ENCODE measurements around the gene THSD4.

Gene THSD4

DNA sequence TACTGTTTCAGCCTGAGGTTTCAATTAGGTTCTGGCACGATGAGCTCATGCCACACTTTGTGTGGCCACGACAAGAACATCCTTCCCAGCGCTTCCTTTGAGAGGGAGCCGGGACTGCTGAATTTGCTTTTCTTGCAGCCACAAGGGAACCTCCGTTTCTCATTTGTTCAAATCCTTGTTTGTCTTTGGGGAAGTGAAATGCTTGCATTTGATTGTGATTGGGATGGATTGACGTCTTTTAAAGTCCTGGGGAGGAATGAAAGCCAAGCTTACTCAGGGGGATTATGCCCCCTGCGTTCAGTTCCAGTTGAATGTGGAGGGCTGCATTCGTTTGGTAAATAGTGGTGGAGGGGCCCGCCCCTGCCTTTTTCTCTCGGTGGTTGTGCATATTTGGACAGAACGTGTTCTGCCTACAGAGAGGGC lies 277.6 kb downstream of the THSD4 start:
- Histone ChIP-seq H3K4me3 (replicated peaks; ENCODE audit: insufficient read depth, low read length) (no peak overlapping the region), H3K27ac (replicated peaks) (no peak overlapping the region), H3K27me3 (ENCODE audit: insufficient read depth, poor library complexity, severe bottlenecking) (no peaks in the 10 kb centered on the region)
- TF ChIP-seq POLR2AphosphoS5 (IDR thresholded peaks at IDR 0.05; ENCODE audit: low read depth) (no peak), SPI1 (IDR thresholded peaks at IDR 0.05; ENCODE audit: borderline replicate concordance, low read depth) (no peak), GABPA (IDR thresholded peaks at IDR 0.05; ENCODE audit: low read depth) (no peak)
- TF ChIP-seq, protein P1, sequence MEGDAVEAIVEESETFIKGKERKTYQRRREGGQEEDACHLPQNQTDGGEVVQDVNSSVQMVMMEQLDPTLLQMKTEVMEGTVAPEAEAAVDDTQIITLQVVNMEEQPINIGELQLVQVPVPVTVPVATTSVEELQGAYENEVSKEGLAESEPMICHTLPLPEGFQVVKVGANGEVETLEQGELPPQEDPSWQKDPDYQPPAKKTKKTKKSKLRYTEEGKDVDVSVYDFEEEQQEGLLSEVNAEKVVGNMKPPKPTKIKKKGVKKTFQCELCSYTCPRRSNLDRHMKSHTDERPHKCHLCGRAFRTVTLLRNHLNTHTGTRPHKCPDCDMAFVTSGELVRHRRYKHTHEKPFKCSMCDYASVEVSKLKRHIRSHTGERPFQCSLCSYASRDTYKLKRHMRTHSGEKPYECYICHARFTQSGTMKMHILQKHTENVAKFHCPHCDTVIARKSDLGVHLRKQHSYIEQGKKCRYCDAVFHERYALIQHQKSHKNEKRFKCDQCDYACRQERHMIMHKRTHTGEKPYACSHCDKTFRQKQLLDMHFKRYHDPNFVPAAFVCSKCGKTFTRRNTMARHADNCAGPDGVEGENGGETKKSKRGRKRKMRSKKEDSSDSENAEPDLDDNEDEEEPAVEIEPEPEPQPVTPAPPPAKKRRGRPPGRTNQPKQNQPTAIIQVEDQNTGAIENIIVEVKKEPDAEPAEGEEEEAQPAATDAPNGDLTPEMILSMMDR (IDR thresholded peaks at IDR 0.05; ENCODE audit: insufficient read depth, low read length), result no peak
- TF ChIP-seq, protein P2, sequence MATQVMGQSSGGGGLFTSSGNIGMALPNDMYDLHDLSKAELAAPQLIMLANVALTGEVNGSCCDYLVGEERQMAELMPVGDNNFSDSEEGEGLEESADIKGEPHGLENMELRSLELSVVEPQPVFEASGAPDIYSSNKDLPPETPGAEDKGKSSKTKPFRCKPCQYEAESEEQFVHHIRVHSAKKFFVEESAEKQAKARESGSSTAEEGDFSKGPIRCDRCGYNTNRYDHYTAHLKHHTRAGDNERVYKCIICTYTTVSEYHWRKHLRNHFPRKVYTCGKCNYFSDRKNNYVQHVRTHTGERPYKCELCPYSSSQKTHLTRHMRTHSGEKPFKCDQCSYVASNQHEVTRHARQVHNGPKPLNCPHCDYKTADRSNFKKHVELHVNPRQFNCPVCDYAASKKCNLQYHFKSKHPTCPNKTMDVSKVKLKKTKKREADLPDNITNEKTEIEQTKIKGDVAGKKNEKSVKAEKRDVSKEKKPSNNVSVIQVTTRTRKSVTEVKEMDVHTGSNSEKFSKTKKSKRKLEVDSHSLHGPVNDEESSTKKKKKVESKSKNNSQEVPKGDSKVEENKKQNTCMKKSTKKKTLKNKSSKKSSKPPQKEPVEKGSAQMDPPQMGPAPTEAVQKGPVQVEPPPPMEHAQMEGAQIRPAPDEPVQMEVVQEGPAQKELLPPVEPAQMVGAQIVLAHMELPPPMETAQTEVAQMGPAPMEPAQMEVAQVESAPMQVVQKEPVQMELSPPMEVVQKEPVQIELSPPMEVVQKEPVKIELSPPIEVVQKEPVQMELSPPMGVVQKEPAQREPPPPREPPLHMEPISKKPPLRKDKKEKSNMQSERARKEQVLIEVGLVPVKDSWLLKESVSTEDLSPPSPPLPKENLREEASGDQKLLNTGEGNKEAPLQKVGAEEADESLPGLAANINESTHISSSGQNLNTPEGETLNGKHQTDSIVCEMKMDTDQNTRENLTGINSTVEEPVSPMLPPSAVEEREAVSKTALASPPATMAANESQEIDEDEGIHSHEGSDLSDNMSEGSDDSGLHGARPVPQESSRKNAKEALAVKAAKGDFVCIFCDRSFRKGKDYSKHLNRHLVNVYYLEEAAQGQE (IDR thresholded peaks at IDR 0.05; ENCODE audit: insufficient replicate concordance, low read depth), result no peak
- DNase-seq (ENCODE audit: low read depth in 1 of 2, low spot score in 1 of 2), result no peak

DNA sequence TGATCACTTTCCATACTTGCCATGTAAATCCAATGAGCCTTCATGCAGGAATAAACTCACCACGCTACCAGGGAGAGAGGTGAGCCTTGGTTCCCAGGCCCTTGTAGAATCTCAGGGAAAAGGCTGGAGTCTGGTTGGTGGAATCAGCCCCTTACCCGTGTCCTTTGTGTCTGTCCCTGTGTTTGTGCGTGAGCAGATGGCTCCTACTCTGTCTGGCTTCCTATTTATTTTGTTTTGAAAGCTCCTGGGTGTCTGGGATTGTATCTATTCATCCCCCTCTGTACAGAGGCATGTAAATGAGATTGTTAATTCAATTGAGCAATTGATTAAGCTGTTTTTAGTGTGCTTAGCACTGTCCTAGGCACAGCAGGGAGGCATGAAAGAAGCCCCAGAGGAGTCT lies 278.1 kb downstream of the THSD4 start:
- no peaks in the 10 kb centered on the region for H3K27me3 ChIP-seq (ENCODE audit: insufficient read depth, poor library complexity, severe bottlenecking)
- H3K27ac ChIP-seq (replicated peaks), result no peak overlapping the region
- H3K4me3 ChIP-seq (replicated peaks; ENCODE audit: insufficient read depth, low read length), result no peak overlapping the region
- TF ChIP-seq POLR2AphosphoS5 (IDR thresholded peaks at IDR 0.05; ENCODE audit: low read depth) (no peak), SPI1 (IDR thresholded peaks at IDR 0.05; ENCODE audit: borderline replicate concordance, low read depth) (no peak), GABPA (IDR thresholded peaks at IDR 0.05; ENCODE audit: low read depth) (no peak)
- TF ChIP-seq, protein P2 (IDR thresholded peaks at IDR 0.05; ENCODE audit: insufficient replicate concordance, low read depth), result no peak
- TF ChIP-seq, protein P1 (IDR thresholded peaks at IDR 0.05; ENCODE audit: insufficient read depth, low read length), result no peak
- no peak for DNase-seq (ENCODE audit: low read depth in 1 of 2, low spot score in 1 of 2)

DNA sequence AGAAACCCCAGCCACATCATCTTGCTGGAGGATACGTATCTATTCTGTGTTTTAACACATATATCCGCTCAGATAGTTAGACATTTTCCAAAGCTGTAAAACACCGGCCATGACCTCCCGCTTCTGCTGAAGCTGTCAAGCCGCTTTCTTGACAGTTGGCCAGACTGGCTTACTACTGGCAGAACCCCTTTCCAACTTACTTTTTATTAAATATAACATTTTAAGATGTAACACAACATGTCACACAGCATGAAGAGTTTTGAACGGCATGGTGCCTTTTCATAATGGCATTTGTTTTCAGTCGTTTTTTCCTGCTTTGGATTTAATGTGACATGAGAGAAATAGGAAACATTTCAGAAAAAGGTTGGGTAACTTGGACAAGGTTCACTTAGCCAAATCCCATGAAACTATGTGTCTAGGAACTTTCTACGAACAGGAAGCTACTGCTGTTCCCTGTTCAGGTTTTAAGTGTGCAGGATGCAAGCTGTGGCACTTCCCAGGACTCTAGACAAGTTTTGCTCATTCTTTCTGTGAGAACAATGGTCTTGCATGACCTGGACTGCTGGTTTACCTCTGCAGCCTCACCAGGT lies 281.4 kb downstream of the THSD4 start:
- H3K27ac ChIP-seq (replicated peaks), result no peak overlapping the region
- no peak overlapping the region for H3K4me3 ChIP-seq (replicated peaks; ENCODE audit: insufficient read depth, low read length)
- TF ChIP-seq, protein P1 (IDR thresholded peaks at IDR 0.05; ENCODE audit: insufficient read depth, low read length), result no peak
- no peak for TF ChIP-seq POLR2AphosphoS5 (IDR thresholded peaks at IDR 0.05; ENCODE audit: low read depth)
- no peaks in the 10 kb centered on the region for H3K27me3 ChIP-seq (ENCODE audit: insufficient read depth, poor library complexity, severe bottlenecking)
- DNase-seq (ENCODE audit: low read depth in 1 of 2, low spot score in 1 of 2), result no peak

DNA sequence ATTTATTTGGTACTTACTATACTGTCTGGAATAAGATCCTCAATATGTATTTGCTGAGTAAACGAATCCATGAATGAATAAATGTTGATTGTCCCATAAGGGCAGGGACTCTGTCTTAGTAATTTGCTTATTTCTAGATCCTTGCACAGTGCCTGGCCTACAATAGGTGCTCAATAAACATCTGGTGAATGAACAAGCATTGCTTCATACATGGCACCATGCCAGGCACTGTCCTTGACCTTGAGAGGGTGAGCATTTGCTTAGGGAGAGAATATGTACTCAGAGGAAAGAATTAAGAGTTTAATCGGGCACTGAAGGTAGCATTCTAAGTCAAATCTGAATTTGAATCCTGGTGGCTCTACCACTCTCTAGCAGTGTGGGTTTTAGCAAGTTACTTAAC lies 282.1 kb downstream of the THSD4 start:
- Histone ChIP-seq H3K27me3 (ENCODE audit: insufficient read depth, poor library complexity, severe bottlenecking) (no peaks in the 10 kb centered on the region), H3K27ac (replicated peaks) (no peak overlapping the region), H3K4me3 (replicated peaks; ENCODE audit: insufficient read depth, low read length) (no peak overlapping the region)
- TF ChIP-seq, protein P1 (IDR thresholded peaks at IDR 0.05; ENCODE audit: insufficient read depth, low read length), result no peak
- no peak for TF ChIP-seq SPI1 (IDR thresholded peaks at IDR 0.05; ENCODE audit: borderline replicate concordance, low read depth)
- no peak for DNase-seq (ENCODE audit: low read depth in 1 of 2, low spot score in 1 of 2)

Measured in HL-60 (cell line).